Stimulated activated CD4-positive, alpha-beta T cell treated with anti-CD3 and anti-CD28 coated beads, Interleukin-15, amount 100 ng/mL, for 24 hours (primary cell): ENCODE data around the gene LAYN.
A peak's percentile ranks its signal among the peaks of the same experiment; 100 is the strongest.

Experiments
- DNase-seq: peaks from one replicate; pipeline ENCODE4 v3.0.0-alpha.2; 2020

LAYN gene

GRCh38 chr11:111540114-111540936 lies at the start of gene LAYN:
Gene LAYN (plus strand): TSS chr11:111540720. CDS start chr11:111540844, 124 bp downstream.
- peak; percentile 56 for DNase-seq

GRCh38 chr11:111494040-111494439 lies 46.5 kb upstream of the LAYN start:
- no peak for DNase-seq

GRCh38 chr11:111499483-111499882 lies 41.0 kb upstream of the LAYN start:
- no peak for DNase-seq

- no peak for DNase-seq
These were observed 40.0 kb upstream of the LAYN start for GRCh38 chr11:111500481-111500880.

- DNase-seq = no peak
These were observed 37.9 kb upstream of the LAYN start for GRCh38 chr11:111502611-111503010.

- DNase-seq = no peak
These were observed 30.2 kb upstream of the LAYN start for GRCh38 chr11:111510311-111510710.

GRCh38 chr11:111512296-111513239 lies 28.0 kb upstream of the LAYN start, which contains the start of gene BTG4:
Gene BTG4 (minus strand): TSS chr11:111512386. CDS start chr11:111498776, 13,610 bp downstream.
- DNase-seq = peak; percentile 53

- no peak for DNase-seq
These were observed 27.3 kb upstream of the LAYN start for GRCh38 chr11:111513240-111513605.

GRCh38 chr11:111514216-111515031 lies 26.1 kb upstream of the LAYN start, which contains the start of gene HOATZ:
Gene HOATZ (plus strand): TSS chr11:111514778. CDS start chr11:111514785, 7 bp downstream.
- DNase-seq = peak; percentile 37

- DNase-seq = no peak
These were observed 24.9 kb upstream of the LAYN start for GRCh38 chr11:111515591-111515990.

GRCh38 chr11:111518668-111519067 lies 21.9 kb upstream of the LAYN start:
- DNase-seq = no peak

- no peak for DNase-seq
These were observed 20.0 kb upstream of the LAYN start for GRCh38 chr11:111520560-111520959.

- no peak for DNase-seq
These were observed 19.4 kb upstream of the LAYN start for GRCh38 chr11:111521135-111521534.

- DNase-seq = no peak
These were observed 18.1 kb upstream of the LAYN start for GRCh38 chr11:111522426-111522825.

- no peak for DNase-seq
These were observed 17.2 kb upstream of the LAYN start for GRCh38 chr11:111523343-111523742.

GRCh38 chr11:111524056-111524455 lies 16.5 kb upstream of the LAYN start:
- DNase-seq = no peak

- DNase-seq = no peak
These were observed 15.1 kb upstream of the LAYN start for GRCh38 chr11:111525456-111525855.

- DNase-seq = peak; percentile 33
These were observed 14.0 kb upstream of the LAYN start for GRCh38 chr11:111526501-111526900.

GRCh38 chr11:111527279-111527678 lies 13.2 kb upstream of the LAYN start:
- DNase-seq = no peak

GRCh38 chr11:111528557-111528956 lies 12.0 kb upstream of the LAYN start:
- no peak for DNase-seq

- no peak for DNase-seq
These were observed 10.4 kb upstream of the LAYN start for GRCh38 chr11:111530091-111530490.

GRCh38 chr11:111531136-111531535 lies 9.4 kb upstream of the LAYN start:
- DNase-seq = no peak
